HL-60 (cell line): ENCODE data around the gene ANGPT4.

ENCODE experiments used
- DNase-seq, 2 experiments: peaks; one replicate each; pipeline ENCODE4 v3.0.0-alpha.2; 2010 to 2020; ENCODE audit warnings: low read depth in 1 of 2, low spot score in 1 of 2
- H3K27ac ChIP-seq: fragments of 250-450 bp; sonication (Bioruptor Pico); replicated peaks from 2 replicates; pipeline ENCODE4 v1.5.1; 2020; ENCODE audit warnings: mild to moderate bottlenecking, moderate library complexity
- H3K27me3 ChIP-seq: fragments of 250-450 bp; sonication (Bioruptor Pico); 2 replicates; pipeline ENCODE4 v1.5.1; 2021; ENCODE audit warnings: mild to moderate bottlenecking, moderate library complexity; ENCODE audit not compliant: insufficient read depth, poor library complexity, severe bottlenecking
- H3K4me3 ChIP-seq: replicated peaks from 2 replicates; pipeline ENCODE4 v1.5.1; 2011; ENCODE audit warnings: mild to moderate bottlenecking, control low read depth, low read length; ENCODE audit not compliant: insufficient read depth
- GABPA ChIP-seq: IDR thresholded peaks from 2 replicates; pipeline ENCODE4 v1.6.1; 2012; ENCODE audit warnings: low read depth
- POLR2AphosphoS5 ChIP-seq: IDR thresholded peaks from 2 replicates; pipeline ENCODE4 v1.6.1; 2012; ENCODE audit warnings: low read depth
- SPI1 ChIP-seq: IDR thresholded peaks from 2 replicates; pipeline ENCODE4 v1.6.1; 2012; ENCODE audit warnings: low read depth, mild to moderate bottlenecking, borderline replicate concordance

The ANGPT4 gene

DNA sequence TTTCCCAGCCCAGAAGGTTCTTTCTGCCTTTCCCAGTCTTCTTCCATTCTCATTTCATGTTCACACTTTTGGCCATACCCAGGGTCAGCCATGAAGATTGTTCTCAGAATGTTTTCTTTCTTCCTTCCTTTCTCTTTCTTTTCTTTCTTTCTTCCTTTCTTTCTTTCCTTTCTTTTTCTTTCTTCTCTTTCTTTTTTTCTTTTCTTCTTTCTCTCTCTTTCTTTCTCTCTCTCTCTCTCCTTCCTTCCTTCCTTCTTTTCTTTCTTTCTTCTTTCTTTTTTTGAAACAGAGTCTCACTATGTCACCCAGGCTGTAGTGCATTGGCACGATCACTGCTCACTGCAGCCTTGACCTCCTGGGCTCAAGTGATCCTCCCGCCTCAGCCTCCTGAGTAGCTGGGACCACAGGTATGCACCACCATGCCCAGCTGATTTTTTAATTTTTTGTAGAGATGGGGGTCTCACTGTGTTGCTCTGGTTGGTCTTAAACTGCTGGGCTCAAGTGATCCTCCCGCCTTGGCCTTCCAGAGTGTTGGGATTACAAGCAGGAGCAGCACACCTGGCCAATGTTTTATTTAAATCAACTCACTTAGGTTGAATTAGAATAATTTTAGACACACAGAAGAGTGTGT, 95.7 kb downstream of the ANGPT4 start:
- Histone ChIP-seq H3K27ac (no peak overlapping the region), H3K27me3 (no peaks in the 10 kb centered on the region), H3K4me3 (no peak overlapping the region)
- DNase-seq = no peak
- no peak for TF ChIP-seq SPI1
- TF ChIP-seq GABPA = no peak
- TF ChIP-seq POLR2AphosphoS5 = no peak
